ENCODE results near the gene PROSER3.
"Not testable (repeated sequence)": the region's sequence is repeated elsewhere in the genome, so short reads cannot be mapped to it uniquely, and the experiment has no call there.

The PROSER3 gene

DNA sequence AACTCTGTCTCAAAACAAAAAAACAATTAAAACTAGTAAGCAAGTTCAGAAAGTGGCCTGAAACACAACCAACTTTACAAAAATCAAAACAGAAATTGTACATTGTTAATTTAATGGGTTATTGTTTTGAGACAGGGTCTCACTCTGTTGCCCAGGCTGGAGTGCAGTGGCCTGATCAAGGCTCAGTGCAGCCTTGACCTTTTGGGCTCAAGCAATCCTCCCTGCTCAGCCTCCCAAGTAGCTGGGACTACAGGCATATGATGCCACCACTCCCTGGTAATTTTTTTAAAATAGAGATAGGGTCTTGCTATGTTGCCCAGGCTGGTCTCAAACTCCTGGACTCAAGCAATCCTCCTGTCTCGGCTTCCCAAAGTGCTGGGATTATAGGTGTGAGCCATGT lies 37.6 kb downstream of the PROSER3 start:
- not testable (repeated sequence) for DNase-seq

- no peak for DNase-seq
Observed at GRCh38 chr19:35796645-35797542, 38.9 kb downstream of the PROSER3 start.

- DNase-seq = no peak
Observed at GRCh38 chr19:35797663-35798062, 39.7 kb downstream of the PROSER3 start.

DNA sequence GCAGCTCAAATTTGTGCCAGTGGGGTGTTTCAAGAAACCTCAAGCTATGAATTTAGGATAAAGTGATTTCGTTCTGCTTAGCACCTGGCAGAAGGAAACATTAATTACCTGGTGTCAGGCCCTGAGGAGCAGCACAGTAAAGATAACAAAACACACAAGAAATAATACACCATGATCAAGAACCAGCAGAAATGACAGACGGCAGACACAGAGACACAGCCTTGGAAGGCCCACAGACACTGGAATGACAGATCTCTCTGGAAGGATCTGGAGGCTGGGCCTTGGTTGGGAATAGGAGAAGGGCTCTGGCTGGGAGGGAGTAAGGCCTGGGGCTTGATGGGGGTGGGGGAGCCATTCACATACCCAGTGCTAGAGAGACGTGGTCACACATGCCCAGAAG lies 43.9 kb downstream of the PROSER3 start:
- DNase-seq = no peak

- DNase-seq = no peak
Observed at GRCh38 chr19:35805526-35806102, 47.6 kb downstream of the PROSER3 start.

DNA sequence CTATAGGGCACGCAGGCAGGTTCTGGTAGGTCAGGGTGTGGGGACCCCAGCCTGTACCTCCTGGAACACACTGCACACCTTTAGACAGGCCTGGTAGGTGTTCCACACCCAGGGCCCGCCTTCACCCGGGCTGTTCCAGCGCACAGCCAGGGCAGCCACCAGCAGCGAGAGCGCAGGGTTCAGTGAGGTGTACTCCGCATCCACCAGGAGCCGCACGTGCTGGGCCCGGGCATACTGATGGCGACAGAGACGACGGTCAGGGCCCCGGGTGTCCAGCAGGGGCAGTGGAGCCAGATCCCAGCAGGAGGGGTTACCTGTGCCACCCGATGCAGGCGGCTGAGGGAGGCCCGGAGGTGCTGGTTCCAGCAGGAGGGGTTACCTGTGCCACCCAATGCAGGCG lies 48.6 kb downstream of the PROSER3 start:
- no peak for DNase-seq

DNA sequence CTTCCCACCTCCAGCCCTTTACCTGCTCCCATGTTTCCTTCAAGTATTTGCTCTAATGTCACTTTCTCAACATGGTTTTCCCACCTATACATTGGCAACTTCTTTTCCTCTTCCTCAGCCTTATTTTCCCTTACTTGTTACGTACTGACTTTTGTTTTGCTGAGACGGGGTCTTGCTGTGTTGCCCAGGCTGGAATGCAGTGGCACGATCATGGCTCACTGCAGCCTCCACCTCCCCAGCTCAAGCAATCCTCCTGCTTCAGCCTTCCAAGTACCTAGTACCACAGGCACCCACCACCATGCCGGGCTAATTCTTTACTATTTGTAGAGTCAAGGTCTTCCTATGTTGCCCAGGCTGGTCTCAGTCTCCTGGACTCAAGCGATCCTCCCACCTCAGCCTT lies 49.7 kb downstream of the PROSER3 start:
- DNase-seq = no peak

- DNase-seq = no peak
Observed at GRCh38 chr19:35811317-35812219, 53.6 kb downstream of the PROSER3 start.

DNA sequence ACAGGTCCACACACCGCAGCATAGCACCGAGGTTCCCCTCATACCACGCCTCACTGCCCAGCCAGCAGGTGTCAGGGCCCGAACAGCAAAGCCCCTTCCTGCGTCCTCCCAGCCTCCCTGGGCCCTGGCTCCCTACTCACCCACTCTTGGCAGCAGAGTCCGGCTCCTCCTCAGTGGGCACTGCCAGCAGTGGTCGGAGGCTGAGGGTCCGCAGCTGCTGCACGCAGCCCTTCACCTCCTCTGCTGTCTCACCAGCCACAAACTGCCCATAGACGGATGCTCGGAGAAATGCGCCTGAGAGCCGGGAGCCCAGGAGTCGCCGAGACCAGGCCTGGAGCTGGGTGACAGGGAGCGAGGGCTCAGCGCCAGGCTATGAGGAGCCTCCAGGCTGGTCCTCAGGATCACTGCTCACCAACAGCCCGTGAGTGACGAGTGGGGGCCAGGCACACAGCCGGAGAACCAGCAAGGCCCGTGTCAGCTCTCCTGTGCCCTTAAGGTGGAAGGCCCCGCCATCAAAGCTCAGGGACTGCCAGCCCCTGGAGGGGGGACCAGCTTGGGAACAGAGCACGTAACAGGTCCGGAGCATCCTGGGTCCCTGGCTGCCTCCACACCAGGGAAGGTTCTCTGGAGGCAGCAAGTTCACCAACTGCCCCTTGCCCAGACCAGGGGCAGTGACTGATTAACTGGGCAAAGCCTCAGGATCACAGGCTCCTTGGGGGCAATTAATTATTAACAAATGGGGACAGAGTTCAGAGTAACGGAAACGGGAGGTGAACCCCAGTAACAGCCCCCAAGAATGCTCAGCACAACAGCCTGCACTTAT lies 54.5 kb downstream of the PROSER3 start, which contains the start of gene PRODH2:
TSS of gene PRODH2 (minus strand) at position 626 of the 823 bp plus-strand sequence. CDS start at position 586, 40 bp downstream.
- no peak for DNase-seq

- DNase-seq = no peak
Observed at GRCh38 chr19:35813043-35813890, 55.3 kb downstream of the PROSER3 start.

DNA sequence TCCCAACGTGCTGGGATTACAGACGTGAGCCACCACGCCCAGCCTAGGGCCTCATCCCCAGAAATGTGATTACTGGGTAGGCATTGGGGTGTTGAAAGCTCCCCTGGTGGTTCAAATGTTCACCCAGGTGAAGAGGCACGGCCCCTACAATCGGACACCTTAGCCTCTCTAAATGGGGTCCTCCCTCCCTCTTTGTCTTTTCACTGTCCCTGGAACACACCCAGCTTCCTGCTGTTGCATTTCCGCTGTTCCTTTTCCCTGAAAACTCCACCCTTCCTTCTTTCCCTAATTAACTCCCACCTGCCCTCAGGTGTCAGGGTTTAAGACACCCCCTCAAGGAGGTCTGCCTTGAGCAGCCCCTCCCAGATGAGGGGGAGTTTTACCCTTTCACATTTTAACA lies 58.3 kb downstream of the PROSER3 start:
- no peak for DNase-seq

DNA sequence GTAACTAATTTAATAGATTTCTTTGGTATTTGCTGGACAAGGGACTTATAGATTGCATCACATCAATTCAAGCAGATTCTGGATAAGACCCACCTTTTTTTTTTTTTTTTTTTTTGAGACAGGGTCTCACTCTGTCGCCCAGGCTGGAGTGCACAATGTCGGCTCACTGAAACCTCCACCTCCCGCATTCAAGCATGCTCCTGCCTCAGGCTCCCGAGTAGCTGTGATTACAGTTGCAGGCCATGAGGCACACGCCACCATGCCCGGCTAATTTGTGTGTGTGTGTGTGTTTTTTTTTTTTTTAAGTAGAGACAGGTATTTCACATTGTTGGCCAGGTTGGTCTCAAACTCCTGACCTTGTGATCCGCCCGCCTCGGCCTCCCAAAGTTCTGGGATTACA lies 58.9 kb downstream of the PROSER3 start:
- no peak for DNase-seq

DNA sequence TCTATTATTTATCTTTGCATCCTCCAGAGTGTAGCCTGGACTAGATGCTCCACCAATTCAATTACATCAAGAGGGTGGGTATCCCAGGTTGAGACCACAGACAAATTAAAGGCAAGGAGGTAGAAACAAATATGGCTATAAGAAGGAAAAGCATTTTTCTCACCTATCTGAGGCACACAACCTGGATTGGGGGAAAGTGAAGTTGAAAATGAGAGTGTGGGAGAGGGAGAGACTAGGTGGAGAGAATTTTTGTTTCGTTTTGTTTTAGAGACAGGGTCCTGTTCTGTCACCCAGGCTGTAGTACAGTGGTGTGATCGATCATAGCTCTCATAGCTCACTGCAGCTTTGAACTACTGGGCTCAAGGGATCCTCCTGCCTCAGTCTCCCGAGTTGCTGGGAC lies 60.5 kb downstream of the PROSER3 start:
- no peak for DNase-seq
